GM21367 (cell line): ENCODE data around the gene MUTYH.

Experiments used
- ATAC-seq: cut with Tn5 transposase; IDR thresholded peaks from one replicate; pipeline ENCODE4 v1.9.1; 2021; ENCODE audit not compliant: unreplicated experiment

MUTYH gene

DNA sequence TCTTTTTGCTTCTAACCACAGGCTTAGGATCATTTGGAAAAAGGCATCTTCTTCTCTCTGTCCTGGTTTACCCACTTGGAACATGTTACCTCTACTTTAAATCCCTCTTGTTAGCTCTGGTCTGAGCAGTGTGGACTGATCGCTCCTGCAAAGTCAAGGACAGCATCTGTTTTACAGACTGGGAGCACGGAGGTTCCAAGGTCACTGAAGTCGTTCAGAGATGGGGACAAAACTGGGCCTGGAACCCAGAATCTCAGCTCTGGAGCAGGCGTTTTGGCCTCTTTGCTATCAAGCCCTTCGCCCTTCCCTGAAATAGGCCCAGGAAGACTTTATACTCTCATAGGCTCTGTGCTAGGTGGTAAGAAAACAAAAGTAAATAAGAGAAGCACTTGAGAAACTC, 11.3 kb upstream of the MUTYH start:
- ATAC-seq = no peak

DNA sequence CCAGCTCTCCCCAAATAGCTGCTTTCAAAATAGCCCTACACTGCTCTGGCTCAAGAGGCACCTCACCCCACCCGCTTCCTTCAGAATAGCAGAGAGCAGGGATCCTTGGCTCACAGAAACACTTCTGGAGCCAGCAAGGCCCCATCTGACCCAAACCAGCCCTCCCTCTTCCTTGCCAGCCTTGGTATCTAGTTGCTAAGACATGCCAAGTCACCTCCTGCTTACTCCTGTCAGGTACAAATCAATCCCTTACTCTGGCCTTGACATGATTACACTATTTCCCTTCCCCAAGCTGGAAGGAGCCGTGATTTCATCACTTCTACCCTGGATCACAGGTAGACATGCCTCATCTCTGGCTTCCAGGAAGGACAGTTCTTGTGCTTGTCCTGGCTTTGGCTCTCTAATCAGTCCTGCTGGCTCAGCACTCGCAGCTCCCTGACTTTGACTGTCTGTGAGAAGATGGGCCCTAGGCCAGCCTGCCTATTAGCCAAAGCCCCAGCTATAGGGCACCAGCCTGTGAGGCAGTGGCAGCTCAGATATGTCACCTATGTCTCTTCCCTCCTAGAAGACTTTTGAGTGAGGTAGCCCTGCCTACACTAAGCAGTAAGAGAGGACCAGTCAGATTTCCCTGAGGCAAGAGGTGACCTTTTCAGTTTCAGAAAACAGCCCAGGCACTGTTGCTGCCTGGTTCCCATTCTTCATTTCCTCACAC, 8.9 kb upstream of the MUTYH start:
- ATAC-seq = no peak

DNA sequence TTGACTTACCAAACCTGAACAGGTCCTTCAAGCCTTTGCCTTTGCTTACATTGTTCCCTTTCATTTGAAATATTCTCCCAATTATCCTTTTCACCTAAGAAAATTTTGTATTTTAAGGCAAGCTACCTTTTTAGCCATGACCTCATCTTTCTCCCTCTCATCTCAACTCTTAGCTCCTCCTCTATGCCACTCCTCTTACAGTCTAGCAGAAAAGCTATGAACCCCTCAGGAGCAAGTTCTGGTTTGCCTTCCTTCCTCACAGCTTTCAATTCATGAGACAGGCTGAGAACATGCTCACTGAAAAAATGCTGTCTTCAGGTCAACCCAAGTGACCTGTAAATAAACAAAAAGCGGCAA, 8.3 kb upstream of the MUTYH start:
- ATAC-seq = no peak

DNA sequence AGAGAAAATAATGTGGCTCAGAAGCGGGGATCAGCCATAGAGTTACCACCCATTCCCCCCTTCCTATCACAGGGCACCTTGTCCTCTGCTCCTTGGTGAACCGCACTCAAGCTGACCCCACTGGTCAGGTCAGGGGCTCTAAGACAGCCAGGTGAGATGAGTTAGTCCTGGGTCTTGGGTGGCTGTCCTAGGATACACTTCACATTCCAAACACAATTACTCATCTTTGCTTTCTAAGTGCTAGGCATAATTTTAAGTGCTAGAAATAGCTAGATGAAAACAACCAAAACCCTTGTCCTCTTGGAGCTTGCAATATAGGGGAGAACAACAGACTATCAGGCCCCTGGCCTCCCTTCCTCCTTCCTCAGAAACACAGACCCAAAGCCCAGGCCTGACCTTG, 7.8 kb upstream of the MUTYH start:
- no peak for ATAC-seq

DNA sequence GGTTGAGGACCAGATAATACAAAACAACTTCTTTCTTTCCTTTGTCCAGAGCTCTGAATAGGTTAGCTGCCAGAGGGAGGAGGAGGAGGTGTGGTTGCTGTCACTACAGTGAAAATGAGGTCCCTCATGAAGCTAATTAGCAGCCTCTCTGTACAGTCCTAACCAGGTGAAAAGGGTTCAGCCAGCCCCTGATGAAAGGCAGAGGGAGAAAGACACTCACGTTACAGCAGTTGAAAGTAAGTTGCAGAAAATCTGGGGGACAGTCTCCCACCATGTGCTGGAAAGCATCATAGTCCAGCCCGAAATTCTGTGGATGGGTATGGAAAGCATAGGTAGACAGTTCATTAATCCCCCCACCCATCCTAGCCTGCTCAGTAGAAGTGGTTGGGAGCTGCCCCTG, 6.2 kb upstream of the MUTYH start:
- ATAC-seq = no peak

DNA sequence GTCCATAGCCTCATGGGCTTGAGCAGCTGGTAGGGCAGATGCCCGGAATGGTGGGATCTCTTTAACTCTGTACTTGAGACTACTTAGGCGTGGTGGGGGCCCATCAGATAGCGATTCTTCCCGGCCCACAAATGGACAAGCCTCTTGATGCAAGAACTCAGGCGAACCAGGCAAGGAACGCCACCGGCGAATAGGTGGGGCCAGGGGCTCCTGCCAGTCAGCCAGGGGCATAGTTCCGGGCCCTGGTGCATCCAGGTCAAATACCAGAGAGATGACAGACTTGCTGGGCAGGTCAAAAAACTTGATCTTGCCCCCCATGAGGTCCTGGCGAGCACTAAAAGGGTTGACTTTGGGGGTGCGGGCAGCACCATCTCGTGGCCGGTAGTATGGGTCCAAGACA, 4.8 kb upstream of the MUTYH start:
- ATAC-seq = no peak

DNA sequence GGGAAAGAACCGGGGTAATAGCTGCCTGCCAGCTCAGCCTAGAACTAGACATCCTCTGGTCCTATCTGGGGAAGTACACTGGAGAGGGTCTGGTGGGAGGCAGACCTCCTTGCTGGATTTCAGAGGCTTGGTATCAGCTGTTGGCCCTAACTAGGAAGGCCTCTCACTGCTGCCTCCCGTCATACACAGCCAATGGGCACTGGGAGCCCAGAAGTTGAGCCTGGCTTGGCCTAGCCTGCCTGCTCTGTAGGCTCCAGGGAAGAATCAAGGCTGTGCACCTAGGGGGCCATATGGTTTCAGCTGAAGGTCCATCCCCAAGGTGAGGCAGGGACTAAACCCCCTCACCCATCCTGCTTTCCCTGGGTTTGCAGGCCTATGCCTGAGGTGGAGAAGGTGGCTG, 4.3 kb upstream of the MUTYH start:
- ATAC-seq = no peak

DNA sequence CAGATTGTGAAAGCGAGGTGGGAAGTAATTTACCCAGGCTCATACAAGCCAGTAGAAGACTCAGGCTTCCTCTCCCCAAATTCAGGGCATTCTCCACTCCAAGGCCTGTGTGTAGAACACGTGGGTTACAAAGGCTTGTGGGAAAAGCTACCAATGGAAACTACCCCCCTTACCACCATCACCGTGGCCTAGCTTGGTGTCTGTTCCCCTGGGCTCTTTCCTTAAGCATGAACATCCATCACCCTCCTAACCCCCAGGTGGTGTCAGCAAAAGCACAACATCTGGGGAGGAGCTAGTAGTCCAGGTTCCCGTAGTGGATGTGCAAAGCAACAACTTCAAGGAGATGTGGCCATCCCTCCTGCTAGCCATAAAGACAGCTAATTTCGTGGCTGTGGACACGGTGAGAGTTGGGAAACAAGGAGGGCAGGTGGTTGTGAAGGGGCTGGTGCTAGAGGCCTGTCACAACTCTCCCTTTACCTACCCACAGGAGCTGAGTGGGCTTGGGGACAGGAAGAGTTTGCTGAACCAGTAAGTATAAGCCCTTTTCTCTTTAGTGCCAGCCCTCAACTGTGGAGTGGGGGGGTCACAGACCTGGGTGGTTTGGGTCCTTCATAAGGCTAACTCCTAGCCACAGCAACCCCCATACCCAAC, 701 bp upstream of the MUTYH start:
- ATAC-seq = no peak

DNA sequence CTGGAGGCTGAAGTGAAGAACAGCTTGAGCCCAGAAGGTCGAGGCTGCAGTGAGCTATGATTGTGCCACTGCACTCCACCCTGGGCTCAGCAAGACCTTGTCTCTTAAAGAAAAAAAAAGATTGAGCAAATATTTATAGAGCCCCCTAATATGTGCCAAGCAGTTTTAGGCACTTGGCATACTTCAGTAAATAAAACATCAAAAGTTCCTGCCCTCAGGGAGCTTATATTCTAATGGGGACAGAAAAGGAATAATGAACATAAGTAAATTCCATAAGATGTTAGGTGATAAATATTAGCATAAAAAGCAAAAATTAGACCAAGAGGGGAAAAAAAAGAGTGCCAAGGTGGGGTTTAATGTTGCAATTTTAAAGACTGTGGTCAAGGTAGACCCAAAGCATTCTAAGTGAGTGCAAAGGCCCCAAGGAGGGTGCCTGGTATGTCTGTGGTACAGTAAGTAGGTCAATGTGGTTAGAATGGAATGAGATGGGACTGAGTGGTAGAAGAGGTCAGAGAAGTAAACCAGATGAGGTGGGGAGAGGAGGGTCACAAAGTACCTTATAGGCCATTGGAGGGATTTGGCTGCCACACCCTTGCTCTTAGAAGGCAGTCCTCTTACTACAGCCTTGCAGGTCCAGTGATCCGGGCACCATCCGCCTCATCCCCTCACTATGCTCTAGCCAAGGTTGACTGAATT, 2.5 kb downstream of the MUTYH start:
- no peak for ATAC-seq

DNA sequence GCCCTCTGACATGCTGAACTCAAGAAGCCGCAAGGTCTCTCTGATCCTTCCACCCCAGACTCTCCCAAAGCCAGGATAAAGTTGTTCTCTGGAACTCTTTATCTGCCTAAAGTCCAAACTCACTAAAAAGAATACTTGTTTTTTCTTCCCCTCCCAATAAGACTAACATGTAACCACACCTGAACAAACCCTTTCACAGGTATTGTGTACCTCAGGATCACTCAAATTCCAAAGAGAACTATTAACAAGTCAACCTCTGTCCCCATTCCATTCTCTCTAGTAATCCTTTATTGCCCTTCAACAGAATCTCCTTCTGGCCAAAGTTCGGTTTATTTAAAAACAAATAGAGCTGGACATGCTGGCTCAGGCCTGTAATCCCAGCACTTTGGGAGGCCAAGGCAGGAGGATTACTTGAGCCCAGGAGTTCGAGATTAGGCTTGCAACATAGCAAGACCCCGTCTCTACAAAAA, 4.3 kb downstream of the MUTYH start:
- ATAC-seq = no peak

DNA sequence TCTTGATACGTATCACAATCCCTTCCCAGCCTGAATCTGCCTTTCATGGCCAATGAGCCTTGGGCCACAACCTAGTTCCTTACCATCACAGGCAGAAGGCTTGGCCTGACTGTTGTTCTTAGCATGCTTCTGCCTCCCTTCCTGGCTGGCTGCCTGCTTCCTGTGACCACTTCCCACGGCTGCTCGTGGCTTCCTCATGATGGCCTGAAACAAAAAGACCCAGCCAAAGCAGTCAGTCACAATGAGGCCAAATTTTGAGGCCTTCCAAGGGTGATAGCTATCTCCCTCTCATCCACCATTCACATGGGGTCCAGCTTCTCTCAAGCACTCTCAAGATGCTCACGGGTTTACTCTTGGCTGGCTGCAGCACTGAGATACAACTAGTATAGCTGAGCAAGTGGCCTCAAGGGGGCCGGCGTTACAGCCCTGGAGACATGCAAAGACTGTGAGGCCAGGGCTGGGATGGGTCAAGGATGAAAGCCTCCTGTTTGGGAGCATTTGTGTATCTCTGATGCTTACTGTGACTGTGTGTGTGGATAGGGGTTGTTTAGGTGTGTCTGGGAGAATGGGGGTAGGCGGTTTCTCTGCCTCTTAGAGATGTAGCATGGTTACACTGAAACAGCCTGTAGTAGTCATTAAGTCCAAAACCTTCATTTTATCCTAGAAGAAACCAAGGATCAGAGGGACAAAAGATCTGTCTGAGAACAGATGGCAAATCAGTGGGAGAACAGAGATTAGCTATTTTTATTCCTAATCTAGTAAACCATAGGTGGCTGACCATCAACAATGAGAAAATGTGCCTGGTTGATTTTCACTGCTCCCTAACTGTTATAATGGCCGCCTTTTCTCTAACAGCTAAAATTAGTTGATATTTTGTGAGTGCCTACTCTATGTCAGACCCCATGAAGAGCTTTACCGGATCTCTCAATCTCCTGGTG, 5.7 kb downstream of the MUTYH start:
- no peak for ATAC-seq

DNA sequence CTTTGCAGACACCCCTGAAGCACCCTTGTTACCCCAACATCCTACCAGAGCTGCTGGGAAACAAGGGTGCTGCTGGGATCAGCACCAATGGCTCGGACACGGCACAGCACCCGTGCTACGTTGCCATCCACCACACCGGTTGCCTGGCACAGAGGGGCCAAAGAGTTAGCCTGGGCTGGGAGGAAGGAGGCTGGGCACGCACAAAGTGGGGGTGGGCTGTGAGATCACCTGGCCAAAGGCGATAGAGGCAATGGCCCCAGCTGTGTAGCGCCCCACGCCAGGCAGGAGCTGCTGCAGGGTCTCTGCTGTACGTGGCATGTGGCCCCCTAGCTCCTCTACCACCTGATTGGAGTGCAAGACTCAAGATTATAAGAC, 7.9 kb downstream of the MUTYH start:
- no peak for ATAC-seq

DNA sequence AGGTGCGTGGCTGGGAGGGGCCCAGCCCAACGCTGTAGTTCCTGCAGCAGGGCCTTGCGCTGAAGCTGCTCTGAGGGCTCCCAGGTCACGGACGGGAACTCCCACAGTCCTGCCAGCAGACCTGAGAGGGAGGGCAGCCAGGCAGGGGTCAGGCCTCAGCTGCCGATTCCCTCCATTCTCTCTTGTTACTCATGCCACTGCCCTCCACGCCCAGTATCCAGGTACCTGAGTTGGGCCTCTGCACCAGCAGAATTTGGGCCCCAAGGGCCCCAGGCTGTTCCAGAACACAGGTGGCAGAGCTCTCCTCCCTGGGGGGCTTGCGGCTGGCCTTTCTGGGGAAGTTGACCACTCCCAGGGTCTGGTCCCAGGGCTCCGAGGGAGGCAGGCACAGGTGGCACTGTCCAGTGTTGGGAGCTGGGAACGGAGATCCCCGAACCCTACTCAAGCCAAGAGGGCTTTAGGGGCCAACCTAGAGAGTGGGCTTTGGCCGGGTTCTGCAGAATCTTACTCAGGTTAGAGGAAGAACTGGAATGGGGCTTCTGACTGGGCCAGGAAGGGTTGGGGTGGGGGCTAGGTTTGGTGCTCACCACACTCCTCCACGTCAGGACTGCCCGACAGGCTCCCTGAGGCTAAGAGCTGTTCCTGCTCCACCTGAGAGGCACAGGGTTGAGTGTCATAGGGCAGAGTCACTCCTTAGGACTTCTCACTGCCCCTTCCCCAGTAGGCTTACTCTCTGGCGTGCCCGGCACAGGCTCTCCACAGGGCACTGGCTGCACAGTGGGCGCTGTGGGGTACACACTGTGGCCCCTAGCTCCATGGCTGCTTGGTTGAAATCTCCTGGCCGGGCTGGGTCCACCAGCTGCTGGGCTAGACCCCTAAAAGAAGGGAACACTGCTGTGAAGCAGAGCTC, 8.5 kb downstream of the MUTYH start:
- no peak for ATAC-seq

DNA sequence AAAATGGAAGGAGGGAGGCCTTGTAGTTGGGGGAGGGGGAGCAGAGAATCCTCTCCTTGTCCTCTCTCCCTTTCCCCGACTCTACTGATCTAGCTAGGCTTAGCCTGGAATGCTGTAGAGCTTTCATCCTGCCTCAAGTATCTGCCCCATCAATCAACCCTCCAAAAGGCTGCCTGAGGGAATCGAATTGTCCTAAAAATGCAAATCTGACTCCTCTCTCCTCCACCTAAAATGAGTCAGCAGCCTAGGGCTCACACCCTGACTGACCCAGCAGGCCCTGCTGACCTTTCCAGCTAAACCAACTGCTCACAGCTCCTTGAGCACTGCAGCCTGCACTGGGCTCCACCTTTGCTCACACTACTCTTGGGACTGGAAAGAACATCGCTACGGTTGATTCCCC, 10.8 kb downstream of the MUTYH start:
- ATAC-seq = no peak

DNA sequence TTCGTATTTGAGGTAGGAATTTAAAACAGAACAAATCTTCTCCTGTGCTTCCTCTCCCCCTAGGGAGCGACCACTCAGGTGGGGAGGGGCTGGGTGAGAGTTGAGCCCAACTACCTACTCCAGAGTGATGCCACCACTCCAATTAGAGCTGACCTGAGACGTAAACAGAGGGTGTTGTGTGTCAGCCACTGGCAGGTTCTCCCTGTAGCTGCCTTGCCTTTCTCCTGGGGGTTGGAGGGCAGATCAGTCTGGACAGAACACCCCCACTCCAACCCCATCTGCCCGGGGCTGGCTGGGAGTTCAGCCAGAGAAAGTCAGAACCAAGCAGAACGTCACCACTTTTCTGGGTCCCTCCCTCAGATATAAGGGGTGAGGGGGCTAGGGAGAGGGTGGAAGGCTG, 11.6 kb downstream of the MUTYH start:
- ATAC-seq = no peak

DNA sequence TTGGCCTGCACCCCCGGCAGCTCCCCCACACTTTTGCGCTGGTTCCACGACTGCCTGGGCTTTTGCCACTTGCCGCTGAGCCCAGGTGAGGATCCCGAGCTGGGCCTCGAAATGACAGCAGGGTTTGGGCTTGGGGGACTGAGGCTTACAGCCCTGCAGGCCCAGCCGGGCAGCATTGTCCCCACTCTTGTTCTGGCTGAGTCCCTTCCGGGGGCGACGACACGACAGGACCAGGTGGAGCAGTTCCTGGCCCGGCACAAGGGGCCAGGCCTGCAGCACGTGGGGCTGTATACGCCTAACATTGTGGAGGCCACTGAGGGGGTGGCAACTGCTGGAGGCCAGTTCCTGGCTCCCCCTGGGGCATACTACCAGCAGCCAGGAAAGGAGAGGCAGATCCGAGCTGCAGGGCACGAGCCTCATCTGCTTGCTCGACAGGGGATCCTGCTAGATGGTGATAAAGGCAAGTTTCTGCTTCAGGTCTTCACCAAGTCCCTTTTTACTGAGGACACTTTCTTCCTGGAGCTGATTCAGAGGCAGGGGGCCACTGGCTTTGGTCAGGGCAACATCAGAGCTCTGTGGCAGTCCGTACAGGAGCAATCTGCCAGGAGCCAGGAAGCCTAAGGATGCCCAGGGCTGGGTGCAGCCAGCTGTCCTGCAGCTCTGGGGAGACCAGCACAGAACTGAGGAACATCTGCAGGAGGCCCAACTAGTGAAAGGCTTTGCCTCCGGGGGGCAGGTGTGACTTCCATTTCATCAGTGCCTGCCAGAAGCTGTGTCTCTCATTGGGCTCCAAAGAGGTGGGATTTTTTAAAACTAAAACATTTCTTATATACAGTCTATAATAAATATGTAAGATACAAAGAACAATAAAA, 12.4 kb downstream of the MUTYH start:
- ATAC-seq = no peak

DNA sequence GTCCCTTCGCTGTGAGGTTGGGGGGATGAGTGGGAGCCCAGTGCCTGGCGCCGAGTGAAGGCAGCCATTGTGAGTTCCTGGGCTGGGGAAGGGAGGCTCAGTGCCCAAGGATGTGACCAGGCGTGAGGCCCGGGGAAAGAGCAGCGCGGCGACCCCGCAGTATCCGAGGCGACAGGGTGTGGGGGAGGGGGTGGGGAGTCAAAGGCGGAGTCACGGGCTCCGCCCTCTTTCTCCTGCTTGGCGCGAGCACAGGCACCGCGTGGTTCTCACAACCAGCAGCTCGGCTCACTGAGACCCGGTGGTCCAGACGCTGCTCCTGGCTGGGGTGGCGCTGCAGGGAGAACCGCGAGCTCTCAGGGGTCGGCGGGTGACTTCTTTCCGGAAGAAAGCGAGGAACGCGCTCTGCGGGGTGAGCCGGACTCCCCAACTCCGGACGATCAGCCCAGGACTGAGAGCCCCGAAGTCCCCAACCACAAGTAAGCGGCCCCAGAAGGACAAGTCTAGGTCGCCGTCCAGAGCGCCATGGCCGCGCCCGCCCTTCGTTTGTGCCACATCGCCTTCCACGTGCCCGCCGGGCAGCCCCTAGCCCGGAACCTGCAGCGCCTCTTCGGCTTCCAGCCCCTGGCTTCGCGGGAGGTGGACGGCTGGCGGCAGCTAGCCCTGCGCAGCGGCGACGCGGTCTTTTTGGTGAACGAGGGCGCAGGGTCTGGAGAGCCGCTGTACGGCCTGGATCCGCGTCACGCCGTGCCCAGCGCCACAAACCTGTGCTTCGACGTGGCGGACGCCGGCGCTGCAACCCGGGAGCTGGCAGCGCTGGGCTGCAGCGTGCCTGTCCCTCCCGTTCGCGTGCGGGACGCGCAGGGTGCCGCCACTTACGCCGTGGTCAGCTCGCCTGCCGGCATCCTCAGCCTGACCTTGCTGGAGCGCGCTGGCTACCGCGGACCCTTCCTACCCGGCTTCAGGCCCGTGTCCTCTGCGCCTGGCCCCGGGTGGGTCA, 13.3 kb downstream of the MUTYH start, which contains the start of gene HPDL:
Gene HPDL, plus strand, starts transcription at position 269 of the 997 bp plus-strand sequence. Its CDS starts 254 bp downstream, at position 523.
- ATAC-seq = peak; percentile 37
